ENCODE data around the gene DDX17. TPM values are rescaled to one million over a fixed set of nuclear protein-coding genes. Genes with fewer than 3 reads are reported as not detected.

Gene DDX17
- total and polyA plus RNA-seq, 2 of the 4 experiments (the other 2 are of a cell fraction): 240 to 371 TPM

- CTCF ChIA-PET: no interaction called here
- WGBS, 2 experiments (ENCODE audit: extremely low coverage in 2 of 2, insufficient read length in 1 of 2): 3% methylated on average over 4 of the region's 20 CpGs; no CpG with 5 or more reads in 1 of the 2 experiments
- ATAC-seq (ENCODE audit: low read depth): peak; percentile 12
These were observed 38.6 kb downstream of the DDX17 start for GRCh38 chr22:38467438-38467903.

More at GRCh38 chr22:38467438-38467903, 38.6 kb downstream of the DDX17 start:
- Histone ChIP-seq H3K27ac (ENCODE audit: insufficient read depth, low read length) (peak overlapping the region; percentile 69), H3K9me3 (ENCODE audit: control insufficient read depth, insufficient read depth, low read length) (no peaks in the 10 kb centered on the region), H3K23ac (ENCODE audit: low read depth, low read length) (peak overlapping the region; percentile 97), H2BK20ac (ENCODE audit: low read depth, low read length) (peak overlapping the region; percentile 11), H2BK120ac (ENCODE audit: low read depth, low read length) (peak overlapping the region; percentile 88), H2AFZ (replicated peaks; ENCODE audit: low read length, poor library complexity) (peak overlapping the region; percentile 99), H3K18ac (ENCODE audit: low read depth, low read length) (peak overlapping the region; percentile 70), H4K20me1 (ENCODE audit: insufficient read depth, low read length) (no peaks in the 10 kb centered on the region; the same call in 1 of the 2 replicates), H3K4me3 (ENCODE audit: insufficient read depth, low read depth, low read length) (peak overlapping the region; percentile 95), H3K27me3 (ENCODE audit: control insufficient read depth, insufficient read depth, low read length) (peaks cover 3% of the 10 kb centered on the region), H4K5ac (ENCODE audit: low read depth, low read length) (peak overlapping the region; percentile 92), H3K4ac (ENCODE audit: low read depth, low read length) (peak overlapping the region; percentile 100), H2BK5ac (ENCODE audit: low read depth, low read length, poor library complexity, severe bottlenecking) (peak overlapping the region; percentile 80), H4K91ac (ENCODE audit: insufficient read depth, low read depth, low read length) (peak overlapping the region; percentile 97), H3K9me1 (ENCODE audit: insufficient read depth, low read length) (peaks cover 14% of the 10 kb centered on the region), H2AK5ac (ENCODE audit: low read depth, low read length) (peak overlapping the region; percentile 99), H3K9ac (ENCODE audit: low read depth, low read length) (peak overlapping the region; percentile 79), H3K36me3 (ENCODE audit: control insufficient read depth, insufficient read depth, low read length) (peaks cover 7% of the 10 kb centered on the region; the same call in 1 of the 2 replicates), H3K56ac (ENCODE audit: extremely low read depth, insufficient read depth, low read length) (peak overlapping the region; percentile 82; the same call in 1 of the 2 replicates), H3K14ac (replicated peaks; ENCODE audit: low read depth, low read length) (peak overlapping the region; percentile 100), H2BK15ac (ENCODE audit: low read depth, low read length) (peak overlapping the region; percentile 98), H3K4me1 (ENCODE audit: control insufficient read depth, insufficient read depth, low read length) (peaks cover 13% of the 10 kb centered on the region), H2AK9ac (replicated peaks; ENCODE audit: low read depth, low read length, poor library complexity) (peak overlapping the region; percentile 99), H3K79me1 (ENCODE audit: low read depth in 1 of 2, low read length in 2 of 2) (peaks cover 0 to 48% of the 10 kb centered on the region in 2 experiments; a peak in 3 of 4 replicates), H3K4me2 (ENCODE audit: low read depth, low read length) (peak overlapping the region; percentile 90), H4K8ac (ENCODE audit: low read depth in 2 of 2, low read length in 2 of 2) (peak overlapping the region; percentile 100)
- in situ Hi-C loops (cut with MboI; ENCODE audit: low sequenced_read_pairs) (no loop called here), intact Hi-C loops (cut with micrococcal nuclease) (no loop called here), dilution Hi-C loops (cut with HindIII; ENCODE audit: low sequenced_read_pairs, unreplicated experiment) (no loop called here)
- POLR2A ChIA-PET (ENCODE audit: unreplicated experiment): no interaction called here
- TF ChIP-seq RAD21 (IDR thresholded peaks at IDR 0.05; ENCODE audit: low read length) (no peak), RCOR1 (IDR thresholded peaks at IDR 0.05; ENCODE audit: insufficient replicate concordance, low read length) (no peak), FOS (IDR thresholded peaks at IDR 0.05; ENCODE audit: low read depth, low read length) (no peak), POLR2A (IDR thresholded peaks at IDR 0.05; ENCODE audit: low read depth, low read length) (no peak), CTCF (conservative IDR thresholded peaks at IDR 0.05; ENCODE audit: low read depth, low read length) (no peak), ELK1 (IDR thresholded peaks at IDR 0.05; ENCODE audit: borderline replicate concordance, low read depth, low read length) (no peak), MXI1 (IDR thresholded peaks at IDR 0.05; ENCODE audit: borderline replicate concordance, low read depth, low read length) (no peak)
- no TSS peak for BruUV-seq (replicated peaks)
- DNase-seq: no peak
